GM18909 (cell line): ENCODE measurements around the gene HOXA5.

ENCODE experiments used
- ATAC-seq: cut with Tn5 transposase; IDR thresholded peaks from one replicate; pipeline ENCODE4 v1.9.1; 2021; ENCODE audit warnings: mild to moderate bottlenecking; ENCODE audit not compliant: unreplicated experiment, poor library complexity

The HOXA5 gene

GRCh38 chr7:27111042-27111750 lies 32.3 kb downstream of the HOXA5 start:
- no peak for ATAC-seq

- no peak for ATAC-seq
Observed at GRCh38 chr7:27110186-27111031, 33.1 kb downstream of the HOXA5 start.

GRCh38 chr7:27109466-27110185 lies 33.9 kb downstream of the HOXA5 start:
- ATAC-seq = no peak

- ATAC-seq = no peak
Observed at GRCh38 chr7:27108390-27109127, 34.9 kb downstream of the HOXA5 start.

GRCh38 chr7:27107391-27108381 lies 35.8 kb downstream of the HOXA5 start:
- no peak for ATAC-seq

GRCh38 chr7:27106901-27107240 lies 36.6 kb downstream of the HOXA5 start:
- no peak for ATAC-seq

- no peak for ATAC-seq
Observed at GRCh38 chr7:27106181-27106900, 37.1 kb downstream of the HOXA5 start.

GRCh38 chr7:27105301-27106031 lies 38.0 kb downstream of the HOXA5 start:
- ATAC-seq = no peak

- no peak for ATAC-seq
Observed at GRCh38 chr7:27104341-27105058, 39.0 kb downstream of the HOXA5 start.

- no peak for ATAC-seq
Observed at GRCh38 chr7:27103489-27104226, 39.8 kb downstream of the HOXA5 start.

GRCh38 chr7:27102581-27103442 lies 40.7 kb downstream of the HOXA5 start, which contains the start of gene HOXA2:
Gene HOXA2 (minus strand): TSS chr7:27102683. CDS start chr7:27102500, 183 bp downstream.
- ATAC-seq = no peak

GRCh38 chr7:27101957-27102580 lies 41.4 kb downstream of the HOXA5 start:
- ATAC-seq = no peak

GRCh38 chr7:27101171-27101956 lies 42.1 kb downstream of the HOXA5 start:
- ATAC-seq = no peak

GRCh38 chr7:27100694-27101170 lies 42.7 kb downstream of the HOXA5 start:
- ATAC-seq = no peak
